ENCODE data around the gene FPR2. TPM values are rescaled to one million over a fixed set of nuclear protein-coding genes. Genes with fewer than 3 reads are reported as not detected.

The FPR2 gene
- total and polyA plus RNA-seq, 9 of the 15 experiments (the other 6 are each of a cell fraction or from before 2014, with no cell fraction given): 0.03 to 0.15 (median 0.07) TPM; not detected in 6

- TF ChIP-seq FOXO4 (CRISPR knock-in tag; IDR thresholded peaks at IDR 0.05) (no peak), SNRNP70 (optimal IDR thresholded peaks at IDR 0.05; ENCODE audit: low read depth, low read length) (no peak), CEBPZ (IDR thresholded peaks at IDR 0.05; ENCODE audit: borderline replicate concordance, low read depth, low read length) (no peak), NCOA2 (IDR thresholded peaks at IDR 0.05; ENCODE audit: partially characterized antibody in 2 of 2) (no peak), TCF3 (CRISPR knock-in tag; IDR thresholded peaks at IDR 0.05) (peak; percentile 71), DACH1 (IDR thresholded peaks at IDR 0.05; ENCODE audit: partially characterized antibody) (no peak), SMARCA4 (IDR thresholded peaks at IDR 0.05) (peak; percentile 50; the same call in 1 of the 2 replicates), TGIF2 (CRISPR knock-in tag; IDR thresholded peaks at IDR 0.05) (no peak), EHMT2 (IDR thresholded peaks at IDR 0.05) (no peak), KAT2B (IDR thresholded peaks at IDR 0.05; ENCODE audit: low read depth, low read length) (no peak), ZNF717 (CRISPR knock-in tag; IDR thresholded peaks at IDR 0.05) (no peak), CGGBP1 (CRISPR knock-in tag; IDR thresholded peaks at IDR 0.05) (no peak), REST (IDR thresholded peaks at IDR 0.05; ENCODE audit: borderline replicate concordance) (no peak), REST (CRISPR knock-in tag; IDR thresholded peaks at IDR 0.05; ENCODE audit: low read depth) (no peak), TAF1 (IDR thresholded peaks at IDR 0.05; ENCODE audit: control insufficient read depth, extremely low read depth, insufficient read depth, low read length, severe bottlenecking) (no peak)
These were observed 25.1 kb upstream of the FPR2 start (continued) for GRCh38 chr19:51735759-51736449.

Measured in K562 (cell line).